B cell (primary cell): ENCODE measurements around the gene GINS2.

ENCODE experiments used
- CTCF ChIP-seq: fragments of 200-600 bp; IDR thresholded peaks from one replicate; pipeline ENCODE4 v1.8.0; 2022; ENCODE audit warnings: antibody characterized with exemption, mild to moderate bottlenecking
- EZH2 ChIP-seq: IDR thresholded peaks from 2 replicates; pipeline ENCODE4 v1.6.1; 2012; ENCODE audit warnings: borderline replicate concordance, low read depth, mild to moderate bottlenecking, moderate library complexity, low read length; ENCODE audit not compliant: insufficient read depth, poor library complexity, severe bottlenecking

DNA sequence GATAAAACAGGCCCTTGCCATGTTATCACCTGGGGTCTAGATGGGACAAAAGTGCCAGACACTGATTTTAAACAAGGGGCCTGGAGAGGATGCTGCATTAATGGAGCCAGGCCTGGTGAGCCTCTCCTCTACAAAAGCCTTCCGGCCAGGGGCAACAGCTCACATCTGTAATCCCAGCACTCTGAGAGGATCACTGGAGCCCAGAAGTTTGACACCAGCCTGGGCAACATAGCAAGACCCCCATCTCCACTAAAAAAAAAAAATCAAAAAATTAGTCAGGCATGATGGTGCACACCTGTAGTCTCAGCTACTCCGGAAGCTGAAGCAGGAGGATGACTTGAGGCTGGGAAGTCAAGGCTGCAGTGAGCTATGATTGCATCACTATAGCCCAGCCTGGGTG, 3.5 kb downstream of the GINS2 start:
- TF ChIP-seq EZH2, result no peak
- no peak for TF ChIP-seq CTCF
